B cell (primary cell): ENCODE data around the gene NCK1. TPM values are rescaled to one million over a fixed set of nuclear protein-coding genes. Genes with fewer than 3 reads are reported as not detected.
A peak's percentile ranks its signal among the peaks of the same experiment; 100 is the strongest.

Experiments
- ATAC-seq: fragments of 200-7000 bp; cut with Tn5 transposase; one replicate; pipeline ENCODE4 v1.10.0; 2021; ENCODE audit warnings: low read depth, mild to moderate bottlenecking, moderate number of reproducible peaks, moderate library complexity
- CTCF ChIA-PET: fragments of 350-600 bp; sonication (Branson Sonifier 250); formaldehyde crosslinking; loops from one replicate; lab custom pipeline; 2021; ENCODE audit warnings: antibody characterized with exemption, inconsistent platforms; lab: Charles Lee
- POLR2A ChIA-PET: fragments of 350-600 bp; sonication (Branson Sonifier 250); formaldehyde crosslinking; loops from one replicate; lab custom pipeline; 2021; ENCODE audit warnings: antibody characterized with exemption; lab: Charles Lee
- DNase-seq: peaks from one replicate; pipeline ENCODE4 v3.0.0; 2013
- H2AFZ ChIP-seq: 2 replicates; pipeline ENCODE4 v1.6.1; 2012; ENCODE audit warnings: mild to moderate bottlenecking, low read depth, low read length; ENCODE audit not compliant: insufficient read depth, poor library complexity, severe bottlenecking
- H3K27ac ChIP-seq, 2 donors: 1 replicate in 1 of 2; 2 replicates in 1 of 2; pipeline ENCODE4 v1.5.1; 2012 to 2013; ENCODE audit warnings: low read length in 2 of 2, mild to moderate bottlenecking in 2 of 2, moderate library complexity in 1 of 2
- H3K27me3 ChIP-seq, 4 experiments: fragments of 200-600 bp in 1 of 4; sonication (generic) in 1 of 4; replicated peaks in 1 of 4; 1 replicate in 2 of 4; 2 replicates in 2 of 4; pipeline versions ENCODE4 v1.6.1 to v1.7.0; 2013 to 2016; ENCODE audit warnings: low read length in 3 of 4, mild to moderate bottlenecking in 2 of 4, mixed read lengths in 1 of 4, moderate library complexity in 1 of 4; ENCODE audit not compliant: insufficient read depth in 4 of 4, control insufficient read depth in 3 of 4; ENCODE audit errors: control extremely low read depth in 1 of 4
- H3K36me3 ChIP-seq, 2 experiments: replicated peaks in 1 of 2; 1 replicate in 1 of 2; 2 replicates in 1 of 2; pipeline versions ENCODE4 v1.6.1 to v1.7.1; 2013; ENCODE audit warnings: low read length in 1 of 2; ENCODE audit not compliant: insufficient read depth in 2 of 2, control insufficient read depth in 1 of 2; ENCODE audit errors: control extremely low read depth in 1 of 2, extremely low read depth in 1 of 2
- H3K4me1 ChIP-seq, 2 donors: fragments of 200-600 bp in 1 of 2; sonication (generic) in 1 of 2; 1 replicate in 1 of 2; 2 replicates in 1 of 2; pipeline versions ENCODE4 v1.5.1 to v1.6.1; 2013 to 2017; ENCODE audit warnings: low read length in 2 of 2; ENCODE audit not compliant: control insufficient read depth in 2 of 2, insufficient read depth in 2 of 2
- H3K4me2 ChIP-seq: replicated peaks from 2 replicates; pipeline ENCODE3; 2012; ENCODE audit warnings: mild to moderate bottlenecking, low read depth, low read length; ENCODE audit not compliant: poor library complexity, severe bottlenecking
- H3K4me3 ChIP-seq, 5 experiments: fragments of 200-600 bp in 1 of 5; sonication (generic) in 1 of 5; 1 replicate in 3 of 5; 2 replicates in 2 of 5; pipeline versions ENCODE4 v1.5.1 to v1.7.0; 2011 to 2016; ENCODE audit warnings: low read length in 4 of 5, mild to moderate bottlenecking in 4 of 5, low read depth in 2 of 5, control low read depth in 1 of 5, moderate library complexity in 1 of 5; ENCODE audit not compliant: insufficient read depth in 1 of 5; ENCODE audit errors: control extremely low read depth in 1 of 5, extremely low read depth in 1 of 5
- H3K79me2 ChIP-seq: fragments of 200-600 bp; sonication (generic); one replicate; pipeline ENCODE4 v1.6.0; 2016; ENCODE audit warnings: low read length; ENCODE audit not compliant: control insufficient read depth, insufficient read depth
- H3K9ac ChIP-seq: fragments of 200-600 bp; sonication (generic); 2 replicates; pipeline ENCODE4 v1.6.1; 2017; ENCODE audit warnings: mild to moderate bottlenecking, low read length, moderate library complexity
- H3K9me3 ChIP-seq, 3 donors: one replicate each; pipeline versions ENCODE4 v1.6.1 to v1.7.1; 2013; ENCODE audit warnings: low read length in 2 of 3; ENCODE audit not compliant: control insufficient read depth in 2 of 3, insufficient read depth in 1 of 3; ENCODE audit errors: control extremely low read depth in 1 of 3
- H4K20me1 ChIP-seq: 2 replicates; pipeline ENCODE4 v1.6.0; 2012; ENCODE audit warnings: mild to moderate bottlenecking, low read length; ENCODE audit not compliant: insufficient read depth, control insufficient read depth, poor library complexity, severe bottlenecking
- H3K27ac Mint-ChIP-seq: one replicate; pipeline ENCODE4 v1.8.0; 2021; ENCODE audit warnings: mixed read lengths
- H3K27me3 Mint-ChIP-seq: one replicate; pipeline ENCODE4 v1.8.0; 2021; ENCODE audit warnings: mixed read lengths
- H3K4me1 Mint-ChIP-seq: one replicate; pipeline ENCODE4 v1.8.0; 2021; ENCODE audit warnings: mixed read lengths
- H3K4me3 Mint-ChIP-seq: one replicate; pipeline ENCODE4 v1.8.0; 2021; ENCODE audit warnings: mixed read lengths
- H3K9me3 Mint-ChIP-seq: one replicate; pipeline ENCODE4 v1.8.0; 2022; ENCODE audit warnings: mixed read lengths; ENCODE audit not compliant: insufficient read depth
- CTCF ChIP-seq: fragments of 200-600 bp; IDR thresholded peaks from one replicate; pipeline ENCODE4 v1.8.0; 2022; ENCODE audit warnings: antibody characterized with exemption, mild to moderate bottlenecking
- EZH2 ChIP-seq: IDR thresholded peaks from 2 replicates; pipeline ENCODE4 v1.6.1; 2012; ENCODE audit warnings: borderline replicate concordance, low read depth, mild to moderate bottlenecking, moderate library complexity, low read length; ENCODE audit not compliant: insufficient read depth, poor library complexity, severe bottlenecking
- WGBS: methylation state at CpG from one replicate; pipeline ENCODE4 v1.1.5; 2013; ENCODE audit warnings: missing lambda C conversion rate; ENCODE audit not compliant: insufficient coverage; 5-methylcytosine and 5-hydroxymethylcytosine counted together
- intact Hi-C: fragments of 100-400 bp; cut with micrococcal nuclease; formaldehyde crosslinking; loops from one replicate; pipeline ENCODE4 v1.10.0; 2022
- polyA plus RNA-seq: library from polyadenylated mRNA; depleted of rRNA; stranded (reverse); fragments of >200 nt; gene quantifications from 2 replicates; pipeline ENCODE4 v1.2.3, GENCODE V29; 2012
- total RNA-seq, 2 donors: library from RNA; stranded (reverse); fragments of 120-200 nt in 1 of 2; gene quantifications; 1 replicate in 1 of 2; 2 replicates in 1 of 2; pipeline versions ENCODE4 v1.2.3 to v1.2.4, GENCODE V29; 2013 to 2022

Gene NCK1
- total and polyA plus RNA-seq, 2 donors (not counting 1 experiment from before 2014, with no cell fraction given), result 12.6 to 32.4 TPM

DNA sequence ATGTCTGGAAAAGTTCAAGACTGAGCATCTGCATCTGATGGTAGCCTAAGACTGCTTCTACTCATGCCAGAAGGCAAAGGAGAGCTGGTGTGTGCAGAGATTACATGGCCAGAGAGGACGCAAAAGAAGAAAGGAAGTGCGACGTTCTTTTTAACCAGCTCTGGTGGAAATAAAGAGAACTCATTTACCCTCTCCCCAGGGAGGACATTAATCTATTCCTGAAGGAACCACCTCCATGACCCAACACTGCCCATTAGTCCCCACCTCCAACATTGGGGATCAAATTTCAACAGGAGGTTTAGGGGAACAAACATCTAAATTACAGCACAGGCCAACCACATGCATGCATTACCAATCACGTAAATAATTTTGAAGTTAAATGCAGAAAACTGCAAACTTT, 1.5 kb upstream of the NCK1 start:
- H3K9me3 Mint-ChIP-seq, result no peaks in the 10 kb centered on the region
- H3K27ac Mint-ChIP-seq, result peak overlapping the region; percentile 99
- Histone ChIP-seq H3K27ac (peak overlapping the region; percentile 85 to 90), H3K9ac (peak overlapping the region; percentile 79), H3K36me3 (peaks cover 0 to 2% of the 10 kb centered on the region in 2 experiments), H3K79me2 (peaks cover 68% of the 10 kb centered on the region), H3K4me3 (no peak overlapping the region), H3K4me1 (peaks cover 18 to 22% of the 10 kb centered on the region in 2 donors), H2AFZ (peak overlapping the region; percentile 73), H3K4me2 (peak overlapping the region; percentile 96), H3K9me3 (peaks cover 0 to 4% (median 0%) of the 10 kb centered on the region in 3 donors), H4K20me1 (no peaks in the 10 kb centered on the region), H3K27me3 (no peaks in the 10 kb centered on the region)
- ATAC-seq (no peak), DNase-seq (no peak)
- peaks cover 31% of the 10 kb centered on the region for H3K4me1 Mint-ChIP-seq
- TF ChIP-seq EZH2 (no peak), CTCF (no peak)
- H3K4me3 Mint-ChIP-seq, result peak overlapping the region; percentile 98
- no CpG with 5 or more reads among the region's 4 CpGs for WGBS
- intact Hi-C loops, result loop anchor here (5.0 to 10.0 kb wide), 3 partner anchors 42 to 1734 kb away; partner anchors contain the start of genes CEP70 and PPP2R3A
- POLR2A ChIA-PET, result interaction anchor here (0.5 to 3.2 kb wide), 3 partner anchors 108 to 664 kb away, joined by 6 to 50 read pairs (median 24); partner anchors contain the start of genes MSL2 and STAG1
- H3K27me3 Mint-ChIP-seq, result no peaks in the 10 kb centered on the region
- CTCF ChIA-PET, result interaction anchor here (2.1 to 4.0 kb wide), 3 partner anchors 108 to 469 kb away, joined by 9 to 55 read pairs (median 27); partner anchors contain the start of gene STAG1
